HG02885 (cell line): ENCODE results near the gene MMD.
"Not testable (repeated sequence)": the region's sequence is repeated elsewhere in the genome, so short reads cannot be mapped to it uniquely, and the experiment has no call there.

Experiments
- ATAC-seq: cut with Tn5 transposase; IDR thresholded peaks from one replicate; pipeline ENCODE4 v1.9.1; 2021; ENCODE audit warnings: mild to moderate bottlenecking; ENCODE audit not compliant: unreplicated experiment, poor library complexity

The MMD gene

DNA sequence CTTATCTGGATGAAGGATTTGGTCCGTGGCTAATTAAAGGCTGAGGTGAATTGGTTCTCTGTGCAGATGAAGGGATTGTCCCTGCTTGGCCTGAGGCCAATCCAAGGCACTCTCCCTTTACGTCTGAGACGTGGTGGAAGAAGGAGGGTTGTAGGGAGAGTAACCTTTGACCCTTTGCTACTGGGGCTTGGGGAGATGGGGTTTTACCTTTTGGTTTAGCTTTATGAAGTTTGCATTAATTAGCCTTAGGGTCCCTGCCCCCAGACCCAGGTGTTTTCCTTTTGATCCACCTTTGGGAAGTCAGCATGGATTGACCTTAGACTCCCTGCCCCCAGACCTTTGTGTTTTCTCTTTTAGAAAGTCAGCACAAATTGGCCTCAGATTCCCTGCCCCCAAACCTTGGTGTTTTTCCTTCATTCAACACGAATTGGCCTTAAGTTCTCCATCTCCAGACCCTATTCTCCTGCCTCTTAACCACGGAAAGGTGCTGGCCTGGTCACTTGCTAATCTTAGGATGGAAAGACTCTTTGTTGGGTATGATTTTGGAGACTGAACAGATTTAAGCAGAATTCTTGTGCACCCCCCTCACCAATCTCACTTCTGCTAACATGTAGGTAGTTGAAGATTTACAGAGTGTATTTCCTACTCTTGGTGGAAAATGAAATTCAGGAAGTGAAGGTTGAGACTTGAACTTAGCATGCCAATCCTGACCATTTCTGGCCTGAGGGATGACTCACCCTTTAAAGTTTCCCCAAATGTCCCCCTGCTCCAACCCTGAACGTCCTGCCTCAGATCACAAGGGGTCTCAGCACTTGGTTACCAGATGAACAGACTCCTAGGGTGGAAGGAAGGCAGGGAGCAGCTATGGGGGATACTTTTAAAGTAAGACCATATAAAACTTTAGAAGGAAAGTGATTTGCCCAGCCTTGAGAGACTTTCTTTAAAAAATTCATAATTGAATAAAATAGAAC, 23.1 kb upstream of the MMD start:
- peak; percentile 61 for ATAC-seq

DNA sequence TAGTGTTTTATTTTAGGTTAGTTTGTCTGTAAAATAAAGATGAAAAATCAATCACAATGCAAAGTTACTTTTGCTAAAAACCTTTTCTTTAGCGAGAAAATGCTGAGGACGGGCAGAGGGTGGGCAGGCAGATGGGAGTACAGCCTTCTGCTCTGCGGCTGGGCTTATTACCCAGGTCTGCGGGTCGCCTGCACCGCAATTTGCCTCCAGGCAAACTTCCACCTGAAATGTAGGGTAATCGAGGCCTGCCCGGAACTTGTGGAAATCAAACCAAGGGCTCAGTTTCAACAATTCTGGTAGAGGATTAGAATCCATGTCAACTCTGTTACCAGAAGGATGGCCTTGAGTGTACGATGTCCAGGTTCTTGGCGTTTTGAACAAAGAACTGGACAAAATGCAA, 22.3 kb upstream of the MMD start:
- ATAC-seq, result no peak

DNA sequence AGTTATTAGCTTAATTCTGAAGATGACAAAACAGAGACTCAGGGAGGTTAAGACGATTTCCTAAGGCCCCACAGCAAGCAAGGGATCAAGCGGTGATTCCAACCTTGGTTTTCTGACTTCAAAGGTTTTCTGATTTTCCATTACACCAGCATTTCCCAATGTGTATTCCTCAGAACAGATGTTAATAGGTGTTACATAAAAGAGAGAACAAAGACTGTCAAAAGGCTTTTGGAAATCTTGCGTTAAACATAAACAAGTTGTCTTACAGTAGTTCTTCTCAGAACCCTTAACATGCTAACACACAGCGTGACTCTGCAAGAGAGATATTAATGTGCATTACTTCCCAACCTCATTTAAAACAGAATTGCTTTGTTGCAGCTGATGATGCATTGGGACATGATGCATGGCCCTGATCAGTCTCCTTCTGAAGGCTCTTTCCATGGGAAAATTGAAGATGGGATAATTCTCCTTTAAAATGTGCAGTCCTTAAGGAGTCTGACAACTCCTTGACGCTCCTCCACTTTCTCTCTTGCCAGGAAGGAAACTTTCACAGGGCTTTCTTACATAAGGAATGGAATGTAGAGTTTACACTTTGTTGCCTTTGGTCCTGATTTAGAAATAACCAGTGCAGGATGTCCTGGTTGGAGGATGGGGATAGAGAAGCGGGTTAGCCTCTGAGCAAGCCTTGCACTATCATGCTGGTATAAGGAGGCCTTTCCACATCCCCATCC, 21.5 kb upstream of the MMD start:
- no peak for ATAC-seq

- ATAC-seq, result no peak
These were observed 20.8 kb upstream of the MMD start for GRCh38 chr17:55442462-55442861.

DNA sequence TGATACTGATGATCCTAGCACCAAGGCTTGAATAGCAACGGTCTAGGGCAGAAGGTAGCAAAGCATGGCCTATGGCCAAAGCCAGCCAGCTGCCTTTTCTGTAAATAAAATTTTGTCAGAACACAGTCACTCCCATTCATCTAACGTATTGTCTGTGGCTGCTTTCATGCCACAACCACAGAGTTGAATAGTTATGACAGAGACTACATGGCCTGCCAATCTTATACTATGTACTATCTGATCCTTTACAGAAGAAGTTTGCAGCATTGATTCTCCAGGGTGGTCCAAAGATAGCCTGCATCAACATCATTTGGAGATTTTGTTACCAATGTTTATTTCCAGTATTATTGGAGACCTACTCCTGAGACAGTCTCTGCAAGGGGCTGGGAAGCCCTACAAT, 19.9 kb upstream of the MMD start:
- no peak for ATAC-seq

- ATAC-seq, result no peak
These were observed 18.8 kb upstream of the MMD start for GRCh38 chr17:55440391-55440790.

- peak; percentile 73 for ATAC-seq
These were observed 15.5 kb upstream of the MMD start for GRCh38 chr17:55437159-55437605.

GRCh38 chr17:55436224-55437158, 14.9 kb upstream of the MMD start:
- peak; percentile 23 for ATAC-seq

GRCh38 chr17:55435408-55435807, 13.8 kb upstream of the MMD start:
- ATAC-seq, result no peak

DNA sequence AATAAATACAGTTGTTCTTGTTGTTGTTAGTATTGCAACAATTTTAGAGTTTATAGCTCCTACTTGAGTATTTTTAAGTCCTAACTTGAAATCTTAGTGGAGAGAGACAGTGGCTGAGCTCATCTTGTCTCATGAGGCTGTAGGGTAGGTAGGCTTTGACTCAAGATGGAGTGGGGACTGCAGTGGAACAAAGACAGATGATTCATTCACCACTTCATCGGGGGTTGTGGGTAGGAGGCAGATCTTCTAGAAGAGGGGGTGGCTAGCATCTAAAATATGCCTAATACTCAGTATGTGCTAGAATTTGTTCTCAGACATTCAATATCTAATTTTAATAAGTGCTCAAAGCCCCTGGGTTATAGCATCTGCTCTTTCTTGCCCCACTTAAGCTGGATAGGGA, 13.1 kb upstream of the MMD start:
- ATAC-seq, result no peak

- ATAC-seq, result no peak
These were observed 12.2 kb upstream of the MMD start for GRCh38 chr17:55433629-55434422.

DNA sequence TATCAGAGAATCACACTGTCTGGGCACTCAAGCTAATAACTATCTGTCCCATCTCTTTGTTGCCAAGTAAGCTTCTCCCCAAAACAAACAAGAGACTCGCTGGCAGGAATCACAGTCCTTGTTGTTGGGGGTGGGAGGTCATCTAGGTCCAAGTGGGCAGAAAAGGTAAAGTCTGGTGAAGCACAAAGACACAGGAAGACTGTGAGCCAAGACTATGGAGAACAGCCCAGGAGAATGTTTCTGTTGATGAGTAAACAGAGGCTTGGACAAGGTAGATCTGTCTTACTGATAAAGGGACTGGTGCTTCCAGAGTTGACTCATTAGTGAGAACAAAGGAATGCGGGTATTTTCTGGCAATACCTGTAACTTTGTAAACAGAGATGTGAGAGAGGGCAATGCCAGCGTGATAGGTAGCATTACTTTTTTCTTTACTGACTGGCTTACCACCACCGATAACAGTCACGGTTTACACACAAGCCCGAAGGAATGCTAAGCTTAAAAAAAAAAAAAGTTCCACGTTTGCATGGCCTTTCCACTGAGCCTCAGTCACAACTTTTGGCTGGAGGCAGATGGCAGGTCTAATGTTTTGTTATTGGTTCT, 11.5 kb upstream of the MMD start:
- no peak for ATAC-seq

- no peak for ATAC-seq
These were observed 10.9 kb upstream of the MMD start for GRCh38 chr17:55432358-55433028.

DNA sequence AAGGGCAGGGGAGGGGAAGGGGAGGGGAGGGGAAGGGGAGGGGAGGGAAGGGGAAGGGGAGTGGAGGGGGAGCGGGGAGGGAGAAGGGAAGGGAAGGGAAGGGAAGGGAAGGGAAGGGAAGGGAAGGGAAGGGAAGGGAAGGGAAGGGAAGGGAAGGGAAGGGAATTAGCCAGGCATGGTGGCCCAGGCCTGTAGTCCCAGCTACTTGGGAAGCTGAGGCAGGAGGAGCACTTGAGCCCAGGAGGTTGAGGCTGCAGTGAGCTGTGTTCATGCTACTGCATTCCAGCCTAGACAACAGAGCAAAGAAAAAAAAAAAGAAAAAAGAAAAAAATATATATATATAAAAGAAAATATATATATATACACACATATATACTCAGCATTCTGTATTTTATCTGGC, 10.3 kb upstream of the MMD start:
- ATAC-seq, result not testable (repeated sequence)

- ATAC-seq, result no peak
These were observed 9.1 kb upstream of the MMD start for GRCh38 chr17:55430541-55431288.

DNA sequence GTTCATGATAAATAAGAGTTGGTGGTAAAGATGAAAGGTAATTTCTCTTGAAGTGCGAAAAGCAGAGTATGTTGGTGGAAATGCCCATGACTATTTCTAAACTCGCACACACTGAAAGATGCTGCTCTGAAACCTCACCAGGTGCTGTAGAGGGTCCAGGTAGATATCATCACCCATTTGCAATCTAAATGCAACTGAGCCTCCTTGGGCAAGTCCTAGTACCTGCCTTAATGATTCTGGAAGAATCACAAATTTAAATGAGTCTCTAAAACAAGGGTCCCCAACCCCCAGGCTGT, 5.9 kb upstream of the MMD start:
- peak; percentile 18 for ATAC-seq

DNA sequence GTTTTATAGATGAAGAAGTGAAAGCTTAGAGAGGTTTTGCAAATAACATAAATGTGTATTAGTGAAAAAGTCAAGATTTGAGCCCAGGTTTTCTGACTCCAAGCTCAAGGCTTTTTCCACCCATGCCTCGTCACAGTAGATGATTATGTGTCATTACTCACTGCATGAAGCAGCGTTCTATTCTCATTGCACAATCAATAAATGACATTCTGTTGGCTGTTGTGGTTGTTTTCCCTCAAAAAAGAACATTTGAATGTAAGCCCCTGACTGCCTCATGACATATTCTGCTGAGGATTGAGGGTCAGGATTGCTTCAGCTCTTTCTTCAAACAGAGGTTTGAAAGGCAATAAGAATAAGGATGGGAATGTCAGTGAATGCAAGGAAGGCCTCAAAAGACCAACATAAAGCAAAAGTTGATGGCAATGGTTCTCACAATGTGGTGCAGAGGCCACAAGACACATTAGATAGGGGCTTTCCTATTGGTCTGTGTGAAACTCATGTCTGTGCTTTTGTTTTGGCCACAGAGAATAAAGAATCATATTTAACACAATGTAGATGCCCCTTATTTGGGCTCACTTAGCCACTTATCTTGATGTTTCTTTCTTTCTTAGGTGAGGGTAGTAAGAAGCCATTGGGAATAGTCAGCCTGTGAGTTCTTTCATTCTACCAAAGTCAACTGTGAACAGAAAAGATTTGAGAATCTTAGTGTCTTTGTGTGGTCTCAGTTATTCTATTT, 5.4 kb upstream of the MMD start:
- peak; percentile 61 for ATAC-seq
